HG03432 (cell line): Measurements from ENCODE around the gene SLC49A4.

ENCODE experiments used
- ATAC-seq: cut with Tn5 transposase; IDR thresholded peaks from one replicate; pipeline ENCODE4 v1.9.1; 2021; ENCODE audit warnings: mild to moderate bottlenecking, moderate library complexity; ENCODE audit not compliant: unreplicated experiment

Gene SLC49A4

GRCh38 chr3:122902326-122902725 lies 107.5 kb downstream of the SLC49A4 start:
- ATAC-seq = no peak

GRCh38 chr3:122903171-122903570 lies 108.3 kb downstream of the SLC49A4 start:
- no peak for ATAC-seq

GRCh38 chr3:122907471-122907870 lies 112.6 kb downstream of the SLC49A4 start:
- no peak for ATAC-seq

- ATAC-seq = no peak
Measured at GRCh38 chr3:122908251-122908650, 113.4 kb downstream of the SLC49A4 start.

GRCh38 chr3:122911901-122912300 lies 117.0 kb downstream of the SLC49A4 start:
- no peak for ATAC-seq

GRCh38 chr3:122912772-122913538 lies 118.1 kb downstream of the SLC49A4 start:
- no peak for ATAC-seq

- ATAC-seq = no peak
Measured at GRCh38 chr3:122913539-122914100, 118.8 kb downstream of the SLC49A4 start.

GRCh38 chr3:122915300-122916055 lies 120.6 kb downstream of the SLC49A4 start:
- ATAC-seq = no peak

- ATAC-seq = no peak
Measured at GRCh38 chr3:122916084-122916483, 121.2 kb downstream of the SLC49A4 start.

- ATAC-seq = peak; percentile 51
Measured at GRCh38 chr3:122916580-122916979, 121.7 kb downstream of the SLC49A4 start.

GRCh38 chr3:122917412-122917811 lies 122.5 kb downstream of the SLC49A4 start:
- no peak for ATAC-seq

- ATAC-seq = no peak
Measured at GRCh38 chr3:122918576-122919290, 123.9 kb downstream of the SLC49A4 start.

- ATAC-seq = no peak
Measured at GRCh38 chr3:122919291-122919610, 124.4 kb downstream of the SLC49A4 start.

- no peak for ATAC-seq
Measured at GRCh38 chr3:122920986-122921385, 126.1 kb downstream of the SLC49A4 start.

GRCh38 chr3:122921791-122922651 lies 127.2 kb downstream of the SLC49A4 start:
- peak; percentile 65 for ATAC-seq

GRCh38 chr3:122923611-122924010 lies 128.7 kb downstream of the SLC49A4 start:
- no peak for ATAC-seq

- no peak for ATAC-seq
Measured at GRCh38 chr3:122924056-122924455, 129.2 kb downstream of the SLC49A4 start.

GRCh38 chr3:122925756-122926155 lies 130.9 kb downstream of the SLC49A4 start:
- no peak for ATAC-seq

- no peak for ATAC-seq
Measured at GRCh38 chr3:122926322-122926721, 131.5 kb downstream of the SLC49A4 start.

- ATAC-seq = no peak
Measured at GRCh38 chr3:122926811-122927210, 131.9 kb downstream of the SLC49A4 start.
